Ovary (tissue), 9 donors: ENCODE measurements around the gene YTHDF1. TPM values are rescaled to one million over a fixed set of nuclear protein-coding genes. Genes with fewer than 3 reads are reported as not detected.

Experiments
- DNase-seq, 5 donors: peaks; one replicate each; pipeline ENCODE4 v3.0.0-alpha.2; 2019 to 2020
- H3K27ac ChIP-seq, 2 donors: fragments of 200-600 bp; one replicate each; pipeline versions ENCODE4 v1.5.1 to v1.8.0; 2019 to 2022
- H3K27me3 ChIP-seq: fragments of 200-600 bp; one replicate; pipeline ENCODE4 v1.8.0; 2022
- H3K36me3 ChIP-seq: fragments of 200-600 bp; sonication (generic); one replicate; pipeline ENCODE4 v1.5.1; 2019
- H3K4me1 ChIP-seq: one replicate; pipeline ENCODE4 v1.8.1; 2013; ENCODE audit warnings: mild to moderate bottlenecking, moderate library complexity; ENCODE audit not compliant: insufficient read depth
- H3K4me3 ChIP-seq: fragments of 200-600 bp; sonication (generic); one replicate; pipeline ENCODE4 v1.5.1; 2017
- H3K9me3 ChIP-seq, 2 donors: fragments of 200-600 bp in 1 of 2; sonication (generic) in 1 of 2; one replicate each; pipeline versions ENCODE4 v1.5.1 to v1.8.1; 2013 to 2019; ENCODE audit warnings: mild to moderate bottlenecking in 1 of 2, moderate library complexity in 1 of 2
- EP300 ChIP-seq: sonication (generic); formaldehyde crosslinking; IDR thresholded peaks from one replicate; pipeline ENCODE4 v1.6.1; 2017; ENCODE audit warnings: antibody characterized with exemption
- POLR2A ChIP-seq: fragments of 450-650 bp; IDR thresholded peaks from one replicate; pipeline ENCODE4 v1.6.1; 2017; ENCODE audit warnings: antibody characterized with exemption, mild to moderate bottlenecking, moderate library complexity
- WGBS, 3 donors: extraction: QIAGEN DNeasy Blood & Tissue Kit in 1 of 3; methylation state at CpG; one replicate each; pipeline versions ENCODE4 v1.1.5 to v1.1.7; 2013 to 2017; 5-methylcytosine and 5-hydroxymethylcytosine counted together
- intact Hi-C, 4 donors: fragments of 100-400 bp; cut with DNase I; formaldehyde crosslinking; loops; one replicate each; pipeline versions ENCODE4 v1.11.0 to v1.15.1; 2022 to 2023
- polyA plus RNA-seq, 2 donors: library from polyadenylated mRNA; stranded (reverse); fragments of 200-250 nt in 1 of 2; fragments of 350-450 nt in 1 of 2; fragmentation: Illumina TruSeq in 1 of 2; extraction: RNeasy Lipid Tissue Mini Kit (QIAGEN cat#74804) in 1 of 2; gene quantifications; one replicate each; pipeline ENCODE4 v1.2.3, GENCODE V29; 2013 to 2014
- total RNA-seq, 7 donors: library from RNA; depleted of rRNA in 2 of 7; stranded (reverse); fragments of >200 nt in 2 of 7; fragmentation: NEBNext Ultra II Directional in 3 of 7; extraction: Animal tissue kit (Norgen Biotek cat#: 25700) in 3 of 7; gene quantifications; one replicate each; pipeline versions ENCODE4 v1.1.0 to v1.2.4, GENCODE V29; 2016 to 2023
- TF ChIP-seq, protein P1 (sequence below), 3 donors: fragments of 450-650 bp in 2 of 3; fragments of 200-600 bp in 1 of 3; IDR thresholded peaks; one replicate each; pipeline versions ENCODE4 v1.5.1 to v1.8.0; 2016 to 2022; ENCODE audit warnings: antibody characterized with exemption in 3 of 3, mild to moderate bottlenecking in 1 of 3
- donor health status: DM: no; HTN: no; CAD: no; lungs with moderate emphysema.
- donor health status: DM: no; HTN: no; CAD: no.
- donor health status: Bipolar disorder and iron deficiency.
- donor health status: DM: yes; HTN: yes; CAD: no.
- donor health status: DM: no; HTN: no; CAD: no.
- donor health status: DM: yes; HTN: yes; CAD: no.

YTHDF1 gene
- total and polyA plus RNA-seq, 9 donors, result 17.0 to 39.4 (median 30.5) TPM

DNA sequence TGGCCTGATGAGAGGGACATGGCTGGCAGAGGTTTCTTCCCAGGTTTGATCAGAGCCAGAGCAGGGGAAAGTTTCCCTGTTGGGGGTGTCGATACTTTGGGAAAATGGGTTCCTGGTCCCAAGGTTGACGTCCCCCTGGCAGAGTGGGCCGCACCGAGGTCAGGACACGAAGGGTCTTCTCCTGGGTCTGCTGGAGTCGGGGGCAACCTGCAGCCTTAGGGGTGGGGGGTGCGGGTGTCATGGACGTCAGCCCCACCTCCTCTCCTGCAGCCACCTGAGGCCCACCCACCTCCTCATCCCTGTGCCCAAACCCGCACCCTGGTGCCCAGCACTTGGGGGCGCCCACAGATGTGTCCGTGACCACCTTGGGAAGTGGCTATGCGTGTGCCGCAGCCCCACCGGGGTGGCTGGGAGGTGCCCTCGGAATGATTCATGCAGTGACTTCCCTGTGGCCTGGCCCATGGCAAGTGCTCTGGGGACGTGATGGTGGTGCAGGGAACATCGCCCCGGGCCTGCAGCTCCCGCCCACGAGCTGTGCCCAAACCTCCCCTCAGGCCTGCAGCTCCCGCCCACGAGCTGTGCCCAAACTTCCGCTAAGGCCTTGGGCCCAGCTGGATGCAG lies 64.9 kb downstream of the YTHDF1 start:
- H3K27me3 ChIP-seq, result no peaks in the 10 kb centered on the region
- no peak overlapping the region for H3K4me3 ChIP-seq
- no peak overlapping the region for H3K27ac ChIP-seq

GRCh38 chr20:63150391-63150898 lies 65.5 kb downstream of the YTHDF1 start:
- WGBS, 3 donors, result 80 to 81% (median 80%) methylated on average over 14 to 19 of the region's 19 CpGs
- no peak for TF ChIP-seq POLR2A
- TF ChIP-seq, protein P1, sequence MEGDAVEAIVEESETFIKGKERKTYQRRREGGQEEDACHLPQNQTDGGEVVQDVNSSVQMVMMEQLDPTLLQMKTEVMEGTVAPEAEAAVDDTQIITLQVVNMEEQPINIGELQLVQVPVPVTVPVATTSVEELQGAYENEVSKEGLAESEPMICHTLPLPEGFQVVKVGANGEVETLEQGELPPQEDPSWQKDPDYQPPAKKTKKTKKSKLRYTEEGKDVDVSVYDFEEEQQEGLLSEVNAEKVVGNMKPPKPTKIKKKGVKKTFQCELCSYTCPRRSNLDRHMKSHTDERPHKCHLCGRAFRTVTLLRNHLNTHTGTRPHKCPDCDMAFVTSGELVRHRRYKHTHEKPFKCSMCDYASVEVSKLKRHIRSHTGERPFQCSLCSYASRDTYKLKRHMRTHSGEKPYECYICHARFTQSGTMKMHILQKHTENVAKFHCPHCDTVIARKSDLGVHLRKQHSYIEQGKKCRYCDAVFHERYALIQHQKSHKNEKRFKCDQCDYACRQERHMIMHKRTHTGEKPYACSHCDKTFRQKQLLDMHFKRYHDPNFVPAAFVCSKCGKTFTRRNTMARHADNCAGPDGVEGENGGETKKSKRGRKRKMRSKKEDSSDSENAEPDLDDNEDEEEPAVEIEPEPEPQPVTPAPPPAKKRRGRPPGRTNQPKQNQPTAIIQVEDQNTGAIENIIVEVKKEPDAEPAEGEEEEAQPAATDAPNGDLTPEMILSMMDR (IDR thresholded peaks at IDR 0.05), result no peak
- TF ChIP-seq EP300, result no peak
- Histone ChIP-seq H3K4me1 (no peaks in the 10 kb centered on the region), H3K27ac (no peak overlapping the region), H3K27me3 (no peaks in the 10 kb centered on the region), H3K9me3 (no peaks in the 10 kb centered on the region), H3K36me3 (no peaks in the 10 kb centered on the region), H3K4me3 (no peak overlapping the region)
- DNase-seq, result no peak
- intact Hi-C loops, result no loop called here

More for the DNA sequence above, 64.9 kb downstream of the YTHDF1 start:
- 66 to 88% (median 66%) methylated on average over 12 to 23 of the region's 23 CpGs for WGBS, 3 donors
- H3K36me3 ChIP-seq, result no peaks in the 10 kb centered on the region
- no peak for DNase-seq
- no peaks in the 10 kb centered on the region for H3K9me3 ChIP-seq
- intact Hi-C loops, result no loop called here
- no peaks in the 10 kb centered on the region for H3K4me1 ChIP-seq
- TF ChIP-seq POLR2A (no peak), EP300 (no peak)
- TF ChIP-seq, protein P1 (IDR thresholded peaks at IDR 0.05), result no peak

DNA sequence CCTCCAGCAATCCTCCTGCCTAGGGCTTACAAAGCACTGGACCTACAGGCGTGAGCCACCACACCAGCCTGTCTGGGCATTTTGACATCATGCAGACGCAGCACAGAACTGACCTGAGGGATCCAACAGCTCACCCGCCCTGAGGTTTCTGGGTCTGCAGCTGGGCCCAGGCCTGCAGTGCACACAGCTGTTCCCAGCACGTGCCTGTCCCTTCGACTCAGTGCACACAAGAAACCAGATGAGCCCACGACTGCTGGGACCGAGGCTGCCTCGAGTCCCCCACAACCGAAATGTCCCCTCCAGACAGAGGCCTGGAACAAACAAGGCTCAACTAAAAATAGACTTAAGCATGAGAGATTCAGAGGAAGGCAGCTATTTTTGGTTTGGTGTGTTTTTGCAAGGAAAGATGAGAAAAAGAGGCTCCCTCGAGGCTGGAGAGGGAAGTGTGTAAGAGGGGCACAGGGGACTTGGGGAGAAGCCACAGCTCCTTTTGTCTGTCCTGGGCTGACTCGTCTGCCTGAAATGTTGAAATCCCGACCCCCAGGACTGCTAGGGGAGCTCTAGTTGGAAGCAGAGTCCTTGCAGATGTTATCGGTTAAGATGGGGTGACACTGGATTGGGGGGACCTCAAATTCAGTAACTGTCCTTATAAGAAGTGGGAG lies 66.3 kb downstream of the YTHDF1 start:
- DNase-seq, result no peak
- TF ChIP-seq EP300 (no peak), POLR2A (no peak)
- TF ChIP-seq, protein P1 (IDR thresholded peaks at IDR 0.05), result no peak

GRCh38 chr20:63148696-63149095 lies 67.2 kb downstream of the YTHDF1 start:
- intact Hi-C loops, result no loop called here
- Histone ChIP-seq H3K27me3 (no peaks in the 10 kb centered on the region), H3K9me3 (no peaks in the 10 kb centered on the region), H3K4me1 (no peaks in the 10 kb centered on the region), H3K4me3 (no peak overlapping the region), H3K27ac (no peak overlapping the region), H3K36me3 (no peaks in the 10 kb centered on the region)
- peak in 1 of 5 donors; percentile 9 for DNase-seq
- TF ChIP-seq, protein P1 (IDR thresholded peaks at IDR 0.05), result no peak
- TF ChIP-seq POLR2A (no peak), EP300 (no peak)
- 83 to 90% (median 87%) methylated on average over 11 of the region's 11 CpGs for WGBS, 3 donors

More for the DNA sequence above, 66.3 kb downstream of the YTHDF1 start:
- H3K27me3 ChIP-seq, result no peaks in the 10 kb centered on the region
- H3K36me3 ChIP-seq, result no peaks in the 10 kb centered on the region
- intact Hi-C loops, result no loop called here
- 57 to 66% (median 65%) methylated on average over 13 of the region's 13 CpGs for WGBS, 3 donors
- no peak overlapping the region for H3K27ac ChIP-seq
- no peaks in the 10 kb centered on the region for H3K4me1 ChIP-seq
- no peaks in the 10 kb centered on the region for H3K9me3 ChIP-seq
- no peak overlapping the region for H3K4me3 ChIP-seq
